H1 (cell line): ENCODE data around the gene EFHC1. TPM values are rescaled to one million over a fixed set of nuclear protein-coding genes. Genes with fewer than 3 reads are reported as not detected.
A peak's percentile ranks its signal among the peaks of the same experiment; 100 is the strongest.

ENCODE experiments used
- CTCF ChIA-PET: fragments of 300-600 bp; sonication (Branson Sonifier 250); formaldehyde crosslinking; loops from one replicate; lab custom pipeline; 2021; ENCODE audit not compliant: partially characterized antibody; lab: Charles Lee
- POLR2A ChIA-PET: fragments of 300-600 bp; sonication (Branson Sonifier 250); formaldehyde crosslinking; loops from one replicate; lab custom pipeline; 2021; ENCODE audit warnings: inconsistent platforms; ENCODE audit not compliant: partially characterized antibody; lab: Charles Lee
- DNase-seq, 2 experiments: peaks; one replicate each; pipeline versions ENCODE4 v3.0.0 to v3.0.0-alpha.2; 2010 to 2022; ENCODE audit warnings: low spot score in 2 of 2, low read depth in 1 of 2, mixed read lengths in 1 of 2
- FAIRE-seq: peaks from 2 replicates; lab custom pipeline; 2011; peaks lifted over from hg19 to GRCh38; lab: Jason Lieb, UNC
- H2AFZ ChIP-seq: 2 replicates; pipeline ENCODE4 v1.8.1; 2012; ENCODE audit warnings: low read length, inconsistent platforms
- H2AK5ac ChIP-seq: 2 replicates; pipeline ENCODE4 v1.6.1; 2013; ENCODE audit warnings: low read depth, low read length
- H2BK120ac ChIP-seq: replicated peaks from 2 replicates; pipeline ENCODE3; 2013; ENCODE audit warnings: low read depth, low read length, inconsistent platforms
- H2BK12ac ChIP-seq: 2 replicates; pipeline ENCODE4 v1.6.1; 2013; ENCODE audit warnings: low read depth, low read length
- H2BK15ac ChIP-seq: 2 replicates; pipeline ENCODE4 v1.6.1; 2013; ENCODE audit warnings: low read length
- H2BK20ac ChIP-seq: 2 replicates; pipeline ENCODE4 v1.6.1; 2013; ENCODE audit warnings: low read length
- H2BK5ac ChIP-seq: 2 replicates; pipeline ENCODE4 v1.6.1; 2013; ENCODE audit warnings: low read depth, low read length
- H3K14ac ChIP-seq: 2 replicates; pipeline ENCODE4 v1.6.1; 2013; ENCODE audit warnings: inconsistent platforms; ENCODE audit not compliant: insufficient read length
- H3K18ac ChIP-seq: 2 replicates; pipeline ENCODE4 v1.6.1; 2013; ENCODE audit warnings: low read length; ENCODE audit errors: extremely low read depth
- H3K23ac ChIP-seq: 2 replicates; pipeline ENCODE4 v1.6.1; 2013; ENCODE audit warnings: inconsistent platforms; ENCODE audit not compliant: insufficient read length
- H3K23me2 ChIP-seq: 2 replicates; pipeline ENCODE4 v1.6.1; 2013; ENCODE audit warnings: low read depth, low read length
- H3K27ac ChIP-seq: 2 replicates; pipeline ENCODE4 v1.6.1; 2011; ENCODE audit warnings: low read depth, low read length, inconsistent platforms
- H3K27me3 ChIP-seq, 4 experiments: replicated peaks in 1 of 4; 1 replicate in 1 of 4; 2 replicates in 3 of 4; pipeline versions ENCODE4 v1.6.1 to v1.8.1; 2011 to 2013; ENCODE audit warnings: low read length in 3 of 4, mild to moderate bottlenecking in 3 of 4, inconsistent platforms in 2 of 4, mixed read lengths in 2 of 4, moderate library complexity in 1 of 4; ENCODE audit not compliant: control insufficient read depth in 3 of 4, insufficient read depth in 3 of 4; ENCODE audit errors: extremely low read depth in 1 of 4
- H3K36me3 ChIP-seq, 4 experiments: 2 replicates each; pipeline versions ENCODE4 v1.6.1 to v1.8.1; 2011 to 2013; ENCODE audit warnings: mild to moderate bottlenecking in 4 of 4, low read length in 3 of 4, moderate library complexity in 2 of 4, control low read depth in 1 of 4, inconsistent platforms in 1 of 4; ENCODE audit not compliant: insufficient read depth in 4 of 4, control insufficient read depth in 2 of 4
- H3K4ac ChIP-seq: replicated peaks from 2 replicates; pipeline ENCODE3; 2013; ENCODE audit warnings: low read length, low read depth, mixed read lengths, inconsistent platforms; ENCODE audit not compliant: insufficient read length
- H3K4me1 ChIP-seq, 4 experiments: replicated peaks in 1 of 4; 1 replicate in 1 of 4; 2 replicates in 3 of 4; pipeline versions ENCODE4 v1.6.1 to v1.8.1; 2011 to 2013; ENCODE audit warnings: low read length in 3 of 4, inconsistent platforms in 2 of 4, mixed read lengths in 1 of 4; ENCODE audit not compliant: insufficient read depth in 4 of 4, control insufficient read depth in 3 of 4
- H3K4me2 ChIP-seq, 2 experiments: 2 replicates each; pipeline versions ENCODE4 v1.6.1 to v1.8.1; 2011 to 2013; ENCODE audit warnings: low read depth in 2 of 2, low read length in 2 of 2, control low read depth in 1 of 2, inconsistent platforms in 1 of 2, mild to moderate bottlenecking in 1 of 2; ENCODE audit not compliant: insufficient read depth in 1 of 2
- H3K4me3 ChIP-seq, 4 experiments: fragments of 200-600, 300-600 bp in 1 of 4; sonication (generic), shearing (Covaris generic), sonication (Bioruptor Twin) in 1 of 4; 2 replicates each; pipeline versions ENCODE4 v1.5.1 to v1.8.1; 2011 to 2016; ENCODE audit warnings: low read length in 4 of 4, low read depth in 3 of 4, control low read depth in 2 of 4, inconsistent platforms in 2 of 4, mild to moderate bottlenecking in 2 of 4, mixed read lengths in 1 of 4, moderate library complexity in 1 of 4; ENCODE audit not compliant: insufficient read depth in 2 of 4; ENCODE audit errors: extremely low read depth in 1 of 4
- H3K56ac ChIP-seq: replicated peaks from 2 replicates; pipeline ENCODE3; 2013; ENCODE audit warnings: low read depth, mild to moderate bottlenecking, mixed read lengths, low read length, inconsistent platforms; ENCODE audit not compliant: insufficient read length
- H3K79me1 ChIP-seq: 2 replicates; pipeline ENCODE4 v1.6.1; 2013; ENCODE audit warnings: low read depth, low read length, control low read depth
- H3K79me2 ChIP-seq, 2 experiments: 2 replicates each; pipeline versions ENCODE4 v1.6.1 to v1.8.1; 2012 to 2013; ENCODE audit warnings: low read length in 2 of 2, mild to moderate bottlenecking in 2 of 2, inconsistent platforms in 1 of 2; ENCODE audit not compliant: insufficient read depth in 2 of 2, control insufficient read depth in 1 of 2
- H3K9ac ChIP-seq, 4 experiments: replicated peaks in 1 of 4; 1 replicate in 1 of 4; 2 replicates in 3 of 4; pipeline versions ENCODE4 v1.6.1 to v1.8.1; 2011 to 2013; ENCODE audit warnings: low read depth in 3 of 4, low read length in 3 of 4, control low read depth in 2 of 4, mild to moderate bottlenecking in 2 of 4, moderate library complexity in 2 of 4, inconsistent platforms in 1 of 4; ENCODE audit errors: extremely low read depth in 1 of 4
- H3K9me3 ChIP-seq, 2 experiments: 2 replicates each; pipeline versions ENCODE4 v1.6.1 to v1.8.1; 2012 to 2013; ENCODE audit warnings: mild to moderate bottlenecking in 2 of 2, moderate library complexity in 2 of 2, control low read depth in 1 of 2, inconsistent platforms in 1 of 2, low read depth in 1 of 2, low read length in 1 of 2, mixed read lengths in 1 of 2; ENCODE audit not compliant: insufficient read depth in 2 of 2
- H4K20me1 ChIP-seq, 2 experiments: replicated peaks in 1 of 2; 2 replicates each; pipeline versions ENCODE3 to v1.8.1; 2011 to 2013; ENCODE audit warnings: inconsistent platforms in 2 of 2, low read length in 2 of 2, mild to moderate bottlenecking in 1 of 2; ENCODE audit not compliant: insufficient read depth in 2 of 2, control insufficient read depth in 1 of 2
- H4K5ac ChIP-seq: 2 replicates; pipeline ENCODE4 v1.6.1; 2013; ENCODE audit warnings: low read length, low read depth, mixed read lengths, inconsistent platforms; ENCODE audit not compliant: insufficient read length
- H4K8ac ChIP-seq: 2 replicates; pipeline ENCODE4 v1.8.0; 2013; ENCODE audit warnings: mild to moderate bottlenecking, moderate library complexity, low read length, inconsistent platforms; ENCODE audit not compliant: insufficient read depth; ENCODE audit errors: extremely low read depth
- H4K91ac ChIP-seq: replicated peaks from 2 replicates; pipeline ENCODE3; 2013; ENCODE audit warnings: low read length, mixed read lengths, inconsistent platforms; ENCODE audit not compliant: insufficient read length
- CBX8 ChIP-seq: fragments of 300-800, 300-1000 bp; sonication (generic); IDR thresholded peaks from 2 replicates; pipeline ENCODE4 v1.7.1; 2016; ENCODE audit warnings: low read depth, low read length, borderline replicate concordance
- CREB1 ChIP-seq: IDR thresholded peaks from 2 replicates; pipeline ENCODE4 v1.6.1; 2012; ENCODE audit warnings: inconsistent platforms
- EGR1 ChIP-seq: IDR thresholded peaks from 2 replicates; pipeline ENCODE4 v1.6.1; 2011; ENCODE audit warnings: low read depth, low read length, borderline replicate concordance
- JUN ChIP-seq: IDR thresholded peaks from 2 replicates; pipeline ENCODE4 v1.6.1; 2011; ENCODE audit warnings: low read depth, mild to moderate bottlenecking, improper control_type of control experiment, low read length
- NANOG ChIP-seq: IDR thresholded peaks from 2 replicates; pipeline ENCODE4 v1.6.1; 2011; ENCODE audit warnings: low read length, low read depth, mild to moderate bottlenecking, inconsistent platforms; ENCODE audit not compliant: insufficient read depth, poor library complexity, severe bottlenecking
- RXRA ChIP-seq: IDR thresholded peaks from 2 replicates; pipeline ENCODE4 v1.6.1; 2011; ENCODE audit warnings: low read depth, mild to moderate bottlenecking, low read length, moderate library complexity; ENCODE audit not compliant: insufficient read depth
- SP4 ChIP-seq: IDR thresholded peaks from 2 replicates; pipeline ENCODE4 v1.6.1; 2012; ENCODE audit warnings: low read length, inconsistent platforms
- TEAD4 ChIP-seq: IDR thresholded peaks from 2 replicates; pipeline ENCODE4 v1.6.1; 2012; ENCODE audit warnings: low read depth, low read length, inconsistent platforms, mixed read lengths
- WGBS, 2 experiments: shearing (Covaris generic) in 1 of 2; methylation state at CpG; one replicate each; pipeline versions ENCODE4 v1.1.6 to v1.1.7; 2013 to 2015; ENCODE audit warnings: low lambda C conversion rate in 2 of 2, mixed read lengths in 2 of 2, inconsistent platforms in 1 of 2, low coverage in 1 of 2, missing lambda C conversion rate in 1 of 2; ENCODE audit not compliant: insufficient replicate concordance in 2 of 2, insufficient coverage in 1 of 2, insufficient read length in 1 of 2; ENCODE audit errors: extremely low coverage in 1 of 2, missing lambda C conversion rate in 1 of 2; 5-methylcytosine and 5-hydroxymethylcytosine counted together
- polyA plus RNA-seq, 7 experiments: library from polyadenylated mRNA; depleted of rRNA in 3 of 7; stranded (reverse) in 5 of 7; unstranded in 2 of 7; fragments of >200 nt in 5 of 7; fragments of 200-250 nt in 2 of 7; gene quantifications; 1 replicate in 5 of 7; 2 replicates in 1 of 7; 4 replicates in 1 of 7; pipeline versions ENCODE4 v1.2.1 to v1.2.3, GENCODE V29; 2011 to 2013; ENCODE audit warnings: missing spikeins in 2 of 7, mixed read lengths in 2 of 7
- total RNA-seq: library from RNA; stranded (reverse); fragmentation: NEBNext Ultra II Directional; extraction: Animal tissue kit (Norgen Biotek cat#: 25700); gene quantifications from 2 replicates; pipeline ENCODE4 v1.2.1, GENCODE V29; 2021

EFHC1 gene
- total and polyA plus RNA-seq, 2 of the 8 experiments (the other 6 are each of a cell fraction or from before 2014, with no cell fraction given), result 10.5 to 16.4 TPM

DNA sequence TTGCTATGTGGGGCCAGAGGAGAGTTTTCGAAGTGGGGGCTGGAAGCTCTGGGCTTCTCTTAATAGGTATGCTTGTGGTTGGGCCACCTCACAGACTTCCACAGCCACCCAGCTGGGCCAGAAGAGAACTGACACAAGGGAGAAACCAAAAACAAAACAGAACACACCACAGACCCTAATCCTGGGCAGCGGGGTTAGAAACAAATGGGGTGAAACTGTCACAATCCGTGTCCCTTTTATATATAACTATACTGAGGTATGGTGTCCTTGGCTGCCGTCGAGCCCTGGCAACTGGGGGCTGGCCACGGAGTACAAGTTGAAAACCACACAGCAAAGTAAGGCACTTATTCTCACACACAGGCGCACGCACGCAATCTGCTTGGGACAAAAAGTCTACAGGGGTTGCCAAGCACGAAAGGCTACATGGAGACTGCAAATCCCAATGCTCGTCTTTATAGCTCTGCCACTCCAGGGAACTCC lies 78.4 kb downstream of the EFHC1 start:
- Histone ChIP-seq H2BK20ac (no peak overlapping the region), H3K4me3 (no peak overlapping the region), H3K56ac (no peak overlapping the region), H2BK5ac (no peak overlapping the region), H4K5ac (no peak overlapping the region), H3K4ac (no peak overlapping the region), H3K14ac (no peak overlapping the region), H3K9me3 (no peaks in the 10 kb centered on the region), H2AFZ (no peak overlapping the region), H3K36me3 (peaks cover 0 to 5% (median 0%) of the 10 kb centered on the region in 4 experiments; a peak in 1 of 8 replicates), H3K18ac (0 out of 2 replicates have a peak overlapping the region, but pooled peaks have one; percentile 38), H3K27ac (no peak overlapping the region), H3K79me2 (no peaks in the 10 kb centered on the region), H2BK12ac (no peak overlapping the region), H3K4me1 (peaks cover 0 to 6% (median 1%) of the 10 kb centered on the region in 4 experiments; a peak in 4 of 7 replicates), H3K23ac (no peak overlapping the region), H3K79me1 (no peaks in the 10 kb centered on the region), H4K20me1 (no peaks in the 10 kb centered on the region), H2BK15ac (no peak overlapping the region), H3K27me3 (no peaks in the 10 kb centered on the region), H3K23me2 (no peaks in the 10 kb centered on the region), H3K4me2 (no peak overlapping the region), H4K8ac (no peak overlapping the region), H4K91ac (no peak overlapping the region), H3K9ac (no peak overlapping the region), H2AK5ac (no peak overlapping the region), H2BK120ac (no peak overlapping the region)
- 88% methylated on average over 10 of the region's 11 CpGs; no CpG with 5 or more reads in 1 of the 2 experiments for WGBS, 2 experiments
- no peak for TF ChIP-seq EGR1
- TF ChIP-seq CBX8, result no peak
- no peak for TF ChIP-seq CREB1
- TF ChIP-seq RXRA, result no peak
- no peak for TF ChIP-seq SP4
- no peak for TF ChIP-seq JUN
- no peak for TF ChIP-seq NANOG
- TF ChIP-seq TEAD4, result no peak
- ChIA-PET CTCF (interaction anchor here (0.7 to 3.0 kb wide), 10 partner anchors 14 to 164 kb away, joined by 3 to 10 read pairs (median 4); no protein-coding TSS in a partner anchor), POLR2A (interaction anchor here (1.5 kb wide), 2 partner anchors 10 to 78 kb away, joined by 5 read pairs; no protein-coding TSS in a partner anchor)
- FAIRE-seq (no peak), DNase-seq (no peak)
